HAP-1 (cell line): ENCODE measurements around the gene FICD.

ENCODE experiments used
- DNase-seq, 2 experiments: peaks; one replicate each; pipeline ENCODE4 v3.0.0-alpha.2; 2016 to 2020; ENCODE audit warnings: low spot score in 2 of 2
- H3K27me3 ChIP-seq: fragments of 250-450 bp; sonication (Bioruptor Pico); 2 replicates; pipeline ENCODE4 v1.5.1; 2020; ENCODE audit warnings: low read depth, mild to moderate bottlenecking, moderate library complexity
- H3K36me3 ChIP-seq: fragments of 250-450 bp; sonication (Bioruptor Pico); replicated peaks from 2 replicates; pipeline ENCODE4 v1.5.1; 2020; ENCODE audit warnings: mild to moderate bottlenecking
- H3K4me1 ChIP-seq: fragments of 250-450 bp; sonication (Bioruptor Pico); 2 replicates; pipeline ENCODE4 v1.5.1; 2020; ENCODE audit warnings: mild to moderate bottlenecking
- H3K4me3 ChIP-seq: fragments of 250-450 bp; sonication (Bioruptor Pico); 2 replicates; pipeline ENCODE4 v1.5.1; 2020; ENCODE audit warnings: mild to moderate bottlenecking, moderate library complexity
- H3K9me3 ChIP-seq: fragments of 250-450 bp; sonication (Bioruptor Pico); 2 replicates; pipeline ENCODE4 v1.5.1; 2020; ENCODE audit warnings: mild to moderate bottlenecking, moderate library complexity
- in situ Hi-C: fragments of 300-500 bp; cut with MboI; formaldehyde crosslinking; loops from 3 replicates; pipeline ENCODE4 v1.14.3; 2020; ENCODE audit warnings: low sequenced_read_pairs, inconsistent platforms, mixed read lengths

FICD gene

GRCh38 chr12:108567406-108568337, 52.6 kb downstream of the FICD start:
- Histone ChIP-seq H3K9me3 (no peaks in the 10 kb centered on the region), H3K27me3 (no peaks in the 10 kb centered on the region), H3K4me3 (no peak overlapping the region), H3K36me3 (peaks cover 49% of the 10 kb centered on the region), H3K4me1 (peaks cover 4% of the 10 kb centered on the region)
- no peak for DNase-seq
- in situ Hi-C loops: loop anchor here (5.0 to 10.0 kb wide), 3 partner anchors 50 to 527 kb away; partner anchors contain the start of genes ALKBH2 and UNG

DNA sequence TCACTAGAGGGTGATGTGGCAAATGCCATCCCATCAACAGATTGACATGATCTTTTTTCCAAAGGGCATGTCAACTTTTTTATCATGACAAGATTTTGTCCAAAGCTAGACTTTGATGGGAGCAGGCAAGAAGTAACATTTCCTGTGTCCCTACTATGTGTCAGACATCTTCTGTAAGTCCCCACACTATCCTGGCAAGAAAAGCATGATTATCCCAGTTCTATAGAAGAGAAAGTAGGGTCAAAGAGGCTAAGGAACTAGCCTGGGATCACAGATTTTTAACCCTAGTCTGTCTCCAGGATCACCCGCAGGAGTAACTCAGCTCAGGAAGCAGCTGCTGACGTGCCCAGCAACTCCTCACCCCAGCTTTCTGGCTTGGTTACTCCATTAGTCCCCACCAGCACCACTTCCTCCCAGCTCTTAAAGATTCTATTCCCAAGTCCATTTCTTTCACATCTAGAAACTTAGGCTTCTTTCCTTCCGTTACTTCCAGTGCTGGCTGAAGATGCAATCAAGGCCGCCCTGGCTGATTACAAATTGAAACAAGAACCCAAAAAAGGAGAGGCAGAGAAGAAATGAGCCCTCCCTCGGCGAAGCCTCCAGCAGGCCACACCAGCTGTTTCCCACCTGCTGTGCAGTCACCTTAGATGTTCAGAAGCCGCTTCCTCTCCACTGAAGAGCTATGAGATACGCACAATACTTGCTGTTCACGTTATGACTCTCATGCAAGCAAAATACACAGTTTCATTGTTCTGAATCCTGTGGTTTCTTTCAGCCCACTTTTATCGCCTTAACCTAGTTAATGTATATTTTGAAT, 53.5 kb downstream of the FICD start:
- H3K27me3 ChIP-seq: no peaks in the 10 kb centered on the region
- no peak for DNase-seq
- H3K9me3 ChIP-seq: no peaks in the 10 kb centered on the region
- peaks cover 4% of the 10 kb centered on the region for H3K4me1 ChIP-seq
- H3K36me3 ChIP-seq: peaks cover 49% of the 10 kb centered on the region
- in situ Hi-C loops: loop anchor here (5.0 to 10.0 kb wide), 3 partner anchors 49 to 526 kb away; partner anchors contain the start of genes ALKBH2 and UNG
- no peak overlapping the region for H3K4me3 ChIP-seq
